NCI-H748 (cell line): ENCODE measurements around the gene SYTL3.

Experiments
- DNase-seq: peaks from one replicate; lab custom pipeline; 2025; ENCODE audit not compliant: unreplicated experiment; lab: John Stamatoyannopoulos, UW

Gene SYTL3

GRCh38 chr6:158756977-158757752, 107.3 kb downstream of the SYTL3 start:
- DNase-seq: no peak

- no peak for DNase-seq
These were observed 107.9 kb downstream of the SYTL3 start for GRCh38 chr6:158757753-158758090.

GRCh38 chr6:158758451-158758860, 108.6 kb downstream of the SYTL3 start:
- DNase-seq: peak; percentile 83

- DNase-seq: no peak
These were observed 109.2 kb downstream of the SYTL3 start for GRCh38 chr6:158758941-158759479.

GRCh38 chr6:158759966-158760617, 110.2 kb downstream of the SYTL3 start:
- DNase-seq: no peak

GRCh38 chr6:158760618-158761250, 110.9 kb downstream of the SYTL3 start:
- DNase-seq: no peak

- no peak for DNase-seq
These were observed 111.9 kb downstream of the SYTL3 start for GRCh38 chr6:158761746-158762145.

- no peak for DNase-seq
These were observed 113.1 kb downstream of the SYTL3 start for GRCh38 chr6:158762787-158763433.

- no peak for DNase-seq
These were observed 113.8 kb downstream of the SYTL3 start for GRCh38 chr6:158763434-158764182.

- no peak for DNase-seq
These were observed 114.5 kb downstream of the SYTL3 start for GRCh38 chr6:158764183-158764849.

GRCh38 chr6:158764926-158765325, 115.1 kb downstream of the SYTL3 start:
- DNase-seq: no peak

- DNase-seq: no peak
These were observed 115.7 kb downstream of the SYTL3 start for GRCh38 chr6:158765499-158766068.

GRCh38 chr6:158766621-158767455, 117.0 kb downstream of the SYTL3 start:
- no peak for DNase-seq

GRCh38 chr6:158767709-158768108, 117.9 kb downstream of the SYTL3 start:
- DNase-seq: no peak

- no peak for DNase-seq
These were observed 118.6 kb downstream of the SYTL3 start for GRCh38 chr6:158768436-158768835.

- no peak for DNase-seq
These were observed 119.4 kb downstream of the SYTL3 start for GRCh38 chr6:158769234-158769770.

- DNase-seq: no peak
These were observed 120.0 kb downstream of the SYTL3 start for GRCh38 chr6:158769771-158770432.
